ENCODE data around the gene ESR1. TPM values are rescaled to one million over a fixed set of nuclear protein-coding genes. Genes with fewer than 3 reads are reported as not detected.

The ESR1 gene
- total and polyA plus RNA-seq, 2 donors (not counting 3 experiments of a cell fraction or from before 2014, with no cell fraction given), result 0.01 TPM; not detected in 1

- no TSS peak for BruUV-seq (replicated peaks)
- no peak for FAIRE-seq
- Histone ChIP-seq H2AFZ (ENCODE audit: low read depth, low read length) (no peak overlapping the region), H3K4me2 (ENCODE audit: insufficient read depth, low read length) (no peak overlapping the region), H3K36me3 (ENCODE audit: control insufficient read depth in 2 of 2, extremely low read depth in 1 of 2, insufficient read depth in 2 of 2, low read length in 2 of 2) (no peaks in the 10 kb centered on the region), H3K4me1 (ENCODE audit: control insufficient read depth, extremely low read depth, insufficient read depth, low read length) (peaks cover 5% of the 10 kb centered on the region), H3K9me1 (replicated peaks; ENCODE audit: control insufficient read depth, extremely low read depth, insufficient read depth, low read length) (no peaks in the 10 kb centered on the region), H3K79me2 (ENCODE audit: control insufficient read depth, insufficient read depth, low read length) (no peaks in the 10 kb centered on the region), H3K27ac (ENCODE audit: insufficient read depth, low read depth, low read length) (no peak overlapping the region), H3K4me3 (replicated peaks in 1 of 3; ENCODE audit: insufficient read depth in 1 of 3, low read depth in 1 of 3, low read length in 3 of 3) (no peak overlapping the region), H4K20me1 (replicated peaks; ENCODE audit: control insufficient read depth, extremely low read depth, insufficient read depth, low read length) (no peaks in the 10 kb centered on the region), H3K27me3 (ENCODE audit: control insufficient read depth in 2 of 2, insufficient read depth in 2 of 2, low read length in 2 of 2) (no peaks in the 10 kb centered on the region), H3K9ac (replicated peaks; ENCODE audit: extremely low read depth, insufficient read depth, low read length) (no peak overlapping the region), H3K9me3 (replicated peaks; ENCODE audit: control insufficient read depth, insufficient read depth, low read length) (no peaks in the 10 kb centered on the region)
- DNase-seq (ENCODE audit: low read depth, low spot score), result peak; percentile 65
- ChIA-PET CTCF (interaction anchor here (1.0 kb wide), 1 partner anchor 9 kb away, joined by 5 read pairs; no protein-coding TSS in a partner anchor), POLR2A (no interaction called here)
- TF ChIP-seq JUN (IDR thresholded peaks at IDR 0.05; ENCODE audit: borderline replicate concordance, insufficient read depth, insufficient read length, low read depth) (peak; percentile 9), MAX (IDR thresholded peaks at IDR 0.05; ENCODE audit: insufficient read depth, insufficient read length) (no peak), FOS (IDR thresholded peaks at IDR 0.05; ENCODE audit: borderline replicate concordance, insufficient read depth, low read length) (peak; percentile 39), MYC (IDR thresholded peaks at IDR 0.05; ENCODE audit: low read depth, low read length) (no peak), GATA2 (IDR thresholded peaks at IDR 0.05; ENCODE audit: insufficient read depth, insufficient read length, low read depth, low read length) (no peak)
- intact Hi-C loops (cut with micrococcal nuclease) (no loop called here), dilution Hi-C loops (cut with MboI; ENCODE audit: extremely low pct_ligation_motif_present, low sequenced_read_pairs) (no loop called here)
Observed at GRCh38 chr6:152161501-152161900, 354.0 kb downstream of the ESR1 start.

- Histone ChIP-seq H4K20me1 (replicated peaks; ENCODE audit: control insufficient read depth, extremely low read depth, insufficient read depth, low read length) (no peaks in the 10 kb centered on the region), H2AFZ (ENCODE audit: low read depth, low read length) (no peak overlapping the region), H3K27me3 (ENCODE audit: control insufficient read depth in 2 of 2, insufficient read depth in 2 of 2, low read length in 2 of 2) (no peaks in the 10 kb centered on the region), H3K4me1 (ENCODE audit: control insufficient read depth, extremely low read depth, insufficient read depth, low read length) (peaks cover 5% of the 10 kb centered on the region), H3K79me2 (ENCODE audit: control insufficient read depth, insufficient read depth, low read length) (no peaks in the 10 kb centered on the region), H3K4me3 (replicated peaks in 1 of 3; ENCODE audit: insufficient read depth in 1 of 3, low read depth in 1 of 3, low read length in 3 of 3) (no peak overlapping the region), H3K9me1 (replicated peaks; ENCODE audit: control insufficient read depth, extremely low read depth, insufficient read depth, low read length) (no peaks in the 10 kb centered on the region), H3K9ac (replicated peaks; ENCODE audit: extremely low read depth, insufficient read depth, low read length) (no peak overlapping the region), H3K4me2 (ENCODE audit: insufficient read depth, low read length) (no peak overlapping the region), H3K36me3 (ENCODE audit: control insufficient read depth in 2 of 2, extremely low read depth in 1 of 2, insufficient read depth in 2 of 2, low read length in 2 of 2) (no peaks in the 10 kb centered on the region), H3K9me3 (replicated peaks; ENCODE audit: control insufficient read depth, insufficient read depth, low read length) (no peaks in the 10 kb centered on the region), H3K27ac (ENCODE audit: insufficient read depth, low read depth, low read length) (no peak overlapping the region)
- FAIRE-seq (no peak), DNase-seq (ENCODE audit: low read depth, low spot score) (no peak)
- dilution Hi-C loops (cut with MboI; ENCODE audit: extremely low pct_ligation_motif_present, low sequenced_read_pairs), result no loop called here
- no TSS peak for BruUV-seq (replicated peaks)
- no peak for TF ChIP-seq MYC (IDR thresholded peaks at IDR 0.05; ENCODE audit: low read depth, low read length)
- no peak for TF ChIP-seq POLR2AphosphoS5 (IDR thresholded peaks at IDR 0.05; ENCODE audit: insufficient read depth, low read depth, low read length)
- TF ChIP-seq EZH2 (IDR thresholded peaks at IDR 0.05; ENCODE audit: borderline replicate concordance, low read depth, low read length, severe bottlenecking), result no peak
- TF ChIP-seq GATA2 (IDR thresholded peaks at IDR 0.05; ENCODE audit: insufficient read depth, insufficient read length, low read depth, low read length), result no peak
- TF ChIP-seq MAX (IDR thresholded peaks at IDR 0.05; ENCODE audit: insufficient read depth, insufficient read length), result no peak
- TF ChIP-seq JUN (IDR thresholded peaks at IDR 0.05; ENCODE audit: borderline replicate concordance, insufficient read depth, insufficient read length, low read depth), result no peak
- TF ChIP-seq POLR2A (IDR thresholded peaks at IDR 0.05; ENCODE audit: low read depth, low read length), result no peak
- TF ChIP-seq FOS (IDR thresholded peaks at IDR 0.05; ENCODE audit: borderline replicate concordance, insufficient read depth, low read length), result no peak
- no peak for TF ChIP-seq CTCF (IDR thresholded peaks at IDR 0.05; ENCODE audit: extremely low read depth in 1 of 2, insufficient read depth in 1 of 2, low read depth in 1 of 2, low read length in 2 of 2)
- intact Hi-C loops (cut with micrococcal nuclease), result no loop called here
- CTCF ChIA-PET, result no interaction called here
- POLR2A ChIA-PET, result no interaction called here
Observed at GRCh38 chr6:152164957-152165356, 357.5 kb downstream of the ESR1 start.
